LNCaP clone FGC (cell line): ENCODE data around the gene POLR1H.

Source experiments
- DNase-seq: peaks from one replicate; pipeline ENCODE4 v3.0.0-alpha.2; 2011; ENCODE audit warnings: low read depth
- H3K4me3 ChIP-seq: 2 replicates; pipeline ENCODE4 v1.5.1; 2011; ENCODE audit warnings: mild to moderate bottlenecking, low read depth, low read length, control low read depth
- TF ChIP-seq, protein P1 (sequence below): IDR thresholded peaks from 2 replicates; pipeline ENCODE4 v1.5.1; 2012; ENCODE audit warnings: mild to moderate bottlenecking; ENCODE audit not compliant: control insufficient read depth, insufficient read depth; ENCODE audit errors: extremely low read depth

POLR1H gene

GRCh38 chr6:30067460-30068139, 6.5 kb downstream of the POLR1H start:
- no peak for DNase-seq
- H3K4me3 ChIP-seq: peak overlapping the region; percentile 86
- TF ChIP-seq, protein P1, sequence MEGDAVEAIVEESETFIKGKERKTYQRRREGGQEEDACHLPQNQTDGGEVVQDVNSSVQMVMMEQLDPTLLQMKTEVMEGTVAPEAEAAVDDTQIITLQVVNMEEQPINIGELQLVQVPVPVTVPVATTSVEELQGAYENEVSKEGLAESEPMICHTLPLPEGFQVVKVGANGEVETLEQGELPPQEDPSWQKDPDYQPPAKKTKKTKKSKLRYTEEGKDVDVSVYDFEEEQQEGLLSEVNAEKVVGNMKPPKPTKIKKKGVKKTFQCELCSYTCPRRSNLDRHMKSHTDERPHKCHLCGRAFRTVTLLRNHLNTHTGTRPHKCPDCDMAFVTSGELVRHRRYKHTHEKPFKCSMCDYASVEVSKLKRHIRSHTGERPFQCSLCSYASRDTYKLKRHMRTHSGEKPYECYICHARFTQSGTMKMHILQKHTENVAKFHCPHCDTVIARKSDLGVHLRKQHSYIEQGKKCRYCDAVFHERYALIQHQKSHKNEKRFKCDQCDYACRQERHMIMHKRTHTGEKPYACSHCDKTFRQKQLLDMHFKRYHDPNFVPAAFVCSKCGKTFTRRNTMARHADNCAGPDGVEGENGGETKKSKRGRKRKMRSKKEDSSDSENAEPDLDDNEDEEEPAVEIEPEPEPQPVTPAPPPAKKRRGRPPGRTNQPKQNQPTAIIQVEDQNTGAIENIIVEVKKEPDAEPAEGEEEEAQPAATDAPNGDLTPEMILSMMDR: no peak

GRCh38 chr6:30071081-30071818, 10.2 kb downstream of the POLR1H start:
- H3K4me3 ChIP-seq: no peak overlapping the region
- no peak for DNase-seq
- TF ChIP-seq, protein P1: no peak

- no peak overlapping the region for H3K4me3 ChIP-seq
- DNase-seq: no peak
- TF ChIP-seq, protein P1: no peak
Observed at GRCh38 chr6:30071858-30072257, 10.8 kb downstream of the POLR1H start.

- no peak for DNase-seq
- TF ChIP-seq, protein P1: no peak
- H3K4me3 ChIP-seq: no peak overlapping the region
Observed at GRCh38 chr6:30073489-30074235, 12.6 kb downstream of the POLR1H start.

- TF ChIP-seq, protein P1: no peak
- no peak for DNase-seq
- H3K4me3 ChIP-seq: no peak overlapping the region
Observed at GRCh38 chr6:30074331-30075093, 13.4 kb downstream of the POLR1H start.

DNA sequence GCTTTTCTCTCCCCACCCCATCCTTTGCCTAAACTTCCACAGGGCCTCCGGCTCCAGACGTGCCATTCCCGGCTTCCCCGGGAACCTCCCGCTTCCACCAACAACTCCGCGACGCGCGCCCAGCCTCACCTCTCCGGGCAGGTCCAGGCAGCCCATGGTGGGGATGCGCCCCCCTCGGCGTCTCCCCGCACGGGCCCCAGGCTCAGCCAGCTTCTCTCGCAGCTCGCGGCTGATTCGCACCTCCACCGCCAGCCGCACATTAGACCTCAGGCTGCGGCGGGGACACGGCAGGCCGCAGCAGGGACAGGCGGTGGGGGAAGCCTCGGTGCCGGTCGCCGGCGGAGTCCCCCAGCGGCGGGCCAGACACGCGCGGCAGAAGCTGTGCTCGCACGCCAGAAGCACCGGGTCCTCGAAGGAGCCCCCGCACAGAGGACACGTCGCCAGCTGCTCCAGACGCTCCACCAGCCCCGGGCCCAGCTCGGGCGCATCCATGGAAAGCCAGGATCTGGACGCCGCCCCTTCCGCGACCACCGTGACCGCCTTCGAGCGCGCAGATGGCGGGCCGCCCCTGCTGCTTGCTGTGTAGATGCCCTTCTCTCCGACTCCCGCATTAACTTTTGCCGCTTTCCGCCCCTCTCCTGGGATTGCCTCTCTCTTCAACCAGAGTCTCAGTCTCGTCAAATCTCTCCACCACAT, 14.2 kb downstream of the POLR1H start, which contains the start of gene RNF39:
Gene RNF39, minus strand, starts transcription at position 676 of the 696 bp plus-strand sequence. Its CDS starts 184 bp downstream, at position 492.
- DNase-seq: no peak
- no peak within 1 kb of the TSS for H3K4me3 ChIP-seq
- TF ChIP-seq, protein P1: no peak
